Nephron progenitor cell (in vitro differentiated cells): ENCODE results near the gene CAMK1G.

Experiments
- DNase-seq: peaks from one replicate; pipeline ENCODE4 v3.0.0; 2021
- H3K27ac Mint-ChIP-seq: 2 replicates; pipeline ENCODE4 v1.8.0; 2021; ENCODE audit warnings: mild to moderate bottlenecking, moderate library complexity, mixed read lengths
- H3K27me3 Mint-ChIP-seq: 2 replicates; pipeline ENCODE4 v1.8.0; 2021; ENCODE audit warnings: mild to moderate bottlenecking, low read depth, mixed read lengths; ENCODE audit not compliant: poor library complexity
- H3K36me3 Mint-ChIP-seq: 2 replicates; pipeline ENCODE4 v1.8.0; 2021; ENCODE audit warnings: low read depth, mixed read lengths
- H3K4me1 Mint-ChIP-seq: 2 replicates; pipeline ENCODE4 v1.8.0; 2021; ENCODE audit warnings: mixed read lengths
- H3K4me3 Mint-ChIP-seq: 2 replicates; pipeline ENCODE4 v1.8.0; 2021; ENCODE audit warnings: mild to moderate bottlenecking, moderate library complexity, mixed read lengths
- H3K9me3 Mint-ChIP-seq: 2 replicates; pipeline ENCODE4 v1.8.0; 2021; ENCODE audit warnings: mild to moderate bottlenecking, moderate library complexity, mixed read lengths
- TF ChIP-seq, protein P1 (sequence below): fragments of 200-600 bp; sonication (generic); IDR thresholded peaks from 2 replicates; pipeline ENCODE4 v1.5.0; 2021; ENCODE audit warnings: antibody characterized with exemption

Gene CAMK1G

DNA sequence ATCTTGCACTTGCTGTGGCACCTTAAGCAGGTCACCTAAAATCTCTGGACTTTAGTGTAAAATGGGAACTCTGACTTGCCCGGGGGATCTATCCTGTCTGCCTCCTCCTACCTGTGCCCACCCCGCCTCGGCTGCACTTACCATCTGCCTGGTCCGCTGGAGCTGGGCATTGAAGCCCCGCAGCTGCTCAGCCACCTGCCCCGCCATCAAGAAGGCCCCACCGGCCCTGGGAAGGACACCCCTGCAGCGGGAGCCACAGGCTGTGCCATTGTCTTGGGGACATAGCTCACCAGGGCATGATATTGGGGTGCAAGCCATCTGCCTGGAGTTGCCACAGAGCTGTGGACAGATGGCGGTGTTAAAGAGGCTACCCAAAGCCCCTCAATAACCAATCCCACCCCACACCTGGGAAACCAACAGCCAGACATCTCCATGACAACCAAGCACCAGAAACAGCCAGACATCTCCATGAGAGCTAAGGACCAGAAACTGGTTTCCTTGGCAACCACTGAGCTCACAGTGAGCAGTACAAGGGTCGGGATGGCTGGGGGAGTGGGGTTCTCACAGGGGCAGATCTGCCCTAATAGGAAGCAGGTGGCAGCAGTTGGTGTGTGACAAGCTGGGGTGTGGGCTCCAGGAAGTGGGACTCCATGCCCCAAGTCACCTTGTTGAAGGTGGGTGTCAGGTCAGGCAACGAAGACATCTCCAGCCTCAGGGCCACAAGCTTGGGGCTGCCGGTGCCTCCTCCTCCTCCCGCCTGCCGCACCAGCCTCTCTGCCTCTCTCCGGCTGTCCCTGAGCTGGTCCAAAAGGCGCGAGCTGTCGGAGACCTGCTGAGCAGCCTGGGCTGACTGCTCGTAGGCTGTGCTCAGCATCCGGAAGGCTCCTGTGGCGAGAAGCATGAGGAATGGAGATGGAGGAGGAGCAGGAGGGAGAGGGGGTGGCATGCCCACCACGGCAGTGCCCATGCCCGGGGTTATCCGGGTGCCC, 39.6 kb downstream of the CAMK1G start:
- H3K4me3 Mint-ChIP-seq, result no peak overlapping the region
- H3K9me3 Mint-ChIP-seq, result no peaks in the 10 kb centered on the region
- H3K4me1 Mint-ChIP-seq, result peaks cover 26% of the 10 kb centered on the region
- H3K27me3 Mint-ChIP-seq, result peaks cover 57% of the 10 kb centered on the region
- H3K27ac Mint-ChIP-seq, result no peak overlapping the region
- no peaks in the 10 kb centered on the region for H3K36me3 Mint-ChIP-seq
- DNase-seq, result no peak
- TF ChIP-seq, protein P1, sequence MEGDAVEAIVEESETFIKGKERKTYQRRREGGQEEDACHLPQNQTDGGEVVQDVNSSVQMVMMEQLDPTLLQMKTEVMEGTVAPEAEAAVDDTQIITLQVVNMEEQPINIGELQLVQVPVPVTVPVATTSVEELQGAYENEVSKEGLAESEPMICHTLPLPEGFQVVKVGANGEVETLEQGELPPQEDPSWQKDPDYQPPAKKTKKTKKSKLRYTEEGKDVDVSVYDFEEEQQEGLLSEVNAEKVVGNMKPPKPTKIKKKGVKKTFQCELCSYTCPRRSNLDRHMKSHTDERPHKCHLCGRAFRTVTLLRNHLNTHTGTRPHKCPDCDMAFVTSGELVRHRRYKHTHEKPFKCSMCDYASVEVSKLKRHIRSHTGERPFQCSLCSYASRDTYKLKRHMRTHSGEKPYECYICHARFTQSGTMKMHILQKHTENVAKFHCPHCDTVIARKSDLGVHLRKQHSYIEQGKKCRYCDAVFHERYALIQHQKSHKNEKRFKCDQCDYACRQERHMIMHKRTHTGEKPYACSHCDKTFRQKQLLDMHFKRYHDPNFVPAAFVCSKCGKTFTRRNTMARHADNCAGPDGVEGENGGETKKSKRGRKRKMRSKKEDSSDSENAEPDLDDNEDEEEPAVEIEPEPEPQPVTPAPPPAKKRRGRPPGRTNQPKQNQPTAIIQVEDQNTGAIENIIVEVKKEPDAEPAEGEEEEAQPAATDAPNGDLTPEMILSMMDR, result no peak

DNA sequence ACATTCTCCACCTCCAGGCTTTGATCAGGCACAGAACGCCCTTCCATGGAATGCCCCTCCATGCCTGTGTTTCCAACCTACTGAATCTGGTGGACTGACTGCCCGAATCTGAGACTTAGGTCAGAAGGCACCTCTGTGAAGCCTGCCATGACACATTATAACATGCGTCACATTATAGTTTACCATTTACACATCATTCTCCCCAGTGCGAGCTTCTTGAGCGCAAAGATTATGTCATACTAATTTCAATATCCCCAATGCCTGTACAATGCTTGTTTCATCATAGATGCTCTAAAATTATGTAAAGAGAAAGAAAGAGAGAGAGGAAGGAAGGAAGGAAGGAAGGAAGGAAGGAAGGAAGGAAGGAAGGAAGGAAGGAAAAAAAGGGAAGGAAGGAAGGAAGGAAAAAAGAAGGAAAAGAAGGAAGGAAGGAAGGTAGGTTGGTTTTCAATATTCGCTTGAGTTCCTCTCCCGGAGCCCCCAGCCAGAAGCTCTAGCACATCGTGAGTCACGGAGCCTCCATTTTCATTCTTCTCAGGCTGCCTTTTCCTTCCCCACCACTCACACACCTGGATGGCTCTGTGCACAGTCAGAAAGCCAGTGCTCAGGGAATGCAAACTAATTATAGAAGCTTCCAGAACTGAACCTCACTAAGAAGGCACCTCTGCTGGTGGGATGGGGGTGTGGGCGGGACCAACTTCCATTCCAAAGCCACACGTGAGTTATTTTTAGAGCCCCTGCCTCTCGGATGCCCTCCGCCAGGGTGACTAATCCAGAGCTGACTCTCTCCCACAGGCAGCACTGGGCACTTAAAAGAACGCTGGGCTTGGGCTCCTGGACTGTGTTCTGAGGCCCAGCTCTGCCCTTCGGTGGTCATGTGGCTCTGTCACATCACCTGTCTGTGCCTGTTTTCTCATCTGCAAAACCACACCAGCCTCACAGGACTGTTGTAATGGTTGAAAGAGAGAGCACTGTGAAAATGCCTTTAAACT, 41.3 kb downstream of the CAMK1G start:
- no peaks in the 10 kb centered on the region for H3K36me3 Mint-ChIP-seq
- no peak overlapping the region for H3K4me3 Mint-ChIP-seq
- peaks cover 63% of the 10 kb centered on the region for H3K27me3 Mint-ChIP-seq
- H3K27ac Mint-ChIP-seq, result no peak overlapping the region
- no peaks in the 10 kb centered on the region for H3K9me3 Mint-ChIP-seq
- no peak for DNase-seq
- H3K4me1 Mint-ChIP-seq, result peaks cover 24% of the 10 kb centered on the region
- TF ChIP-seq, protein P1, result no peak

DNA sequence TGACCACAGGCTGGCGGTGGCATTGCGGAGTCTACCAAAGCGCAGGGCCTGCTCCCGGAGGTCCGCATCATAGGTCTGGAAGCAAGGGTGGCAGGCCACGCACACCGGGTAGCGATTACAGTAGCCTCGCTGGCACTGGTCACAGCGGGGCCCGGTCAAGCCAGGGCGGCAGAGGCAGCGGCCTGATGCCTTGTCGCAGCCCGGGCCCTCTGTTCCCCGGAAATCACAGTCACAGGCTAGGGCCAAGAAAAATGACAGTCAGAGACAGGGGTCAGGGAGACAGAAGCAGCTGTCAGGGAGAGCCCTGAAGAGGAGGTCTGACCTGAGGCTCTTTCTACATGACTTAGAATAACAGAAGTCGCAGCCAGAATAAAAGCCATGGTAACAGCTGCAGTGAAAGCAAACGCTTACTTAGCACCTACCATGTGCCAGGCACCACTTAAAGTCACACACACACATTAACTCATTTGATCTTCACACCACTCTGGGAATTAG, 42.3 kb downstream of the CAMK1G start:
- Mint-ChIP-seq H3K36me3 (no peaks in the 10 kb centered on the region), H3K9me3 (no peaks in the 10 kb centered on the region), H3K27ac (no peak overlapping the region), H3K27me3 (peaks cover 65% of the 10 kb centered on the region), H3K4me1 (peaks cover 17% of the 10 kb centered on the region), H3K4me3 (no peak overlapping the region)
- TF ChIP-seq, protein P1, result no peak
- no peak for DNase-seq

DNA sequence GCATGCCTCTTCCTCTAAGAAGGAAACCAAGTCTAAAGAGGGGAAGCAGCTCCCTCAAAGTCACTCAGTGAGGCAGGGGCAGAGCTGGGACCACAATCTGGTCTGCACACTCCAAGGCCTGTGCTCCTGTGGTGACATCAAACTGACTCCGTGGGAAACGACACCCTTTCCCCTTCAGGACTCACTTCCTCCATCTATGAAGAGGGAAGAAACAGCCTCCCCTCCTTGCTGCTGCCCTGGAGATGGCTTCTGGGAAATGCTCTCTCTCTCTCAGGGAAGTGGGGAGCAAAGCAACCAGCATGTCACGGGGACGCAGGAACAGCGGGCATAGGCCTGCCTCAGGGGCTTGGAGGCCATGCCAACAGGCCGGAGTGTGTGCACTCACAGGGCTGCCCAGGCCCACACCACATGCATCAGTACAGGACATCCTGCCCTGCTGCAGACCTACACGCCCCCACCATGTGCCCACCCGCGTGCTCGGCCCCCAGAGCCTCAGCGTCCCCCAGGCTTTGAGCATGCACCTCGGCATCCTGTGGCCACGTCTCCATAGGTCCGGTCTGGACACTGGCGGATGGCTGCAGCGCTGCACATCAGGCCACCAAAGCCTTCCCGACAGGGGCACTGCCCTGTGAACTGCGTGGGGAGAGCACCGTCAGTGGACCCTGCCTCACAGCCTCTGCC, 43.0 kb downstream of the CAMK1G start:
- TF ChIP-seq, protein P1, result no peak
- Mint-ChIP-seq H3K27ac (no peak overlapping the region), H3K27me3 (peaks cover 71% of the 10 kb centered on the region), H3K4me1 (peaks cover 17% of the 10 kb centered on the region), H3K36me3 (no peaks in the 10 kb centered on the region), H3K4me3 (no peak overlapping the region), H3K9me3 (no peaks in the 10 kb centered on the region)
- no peak for DNase-seq

DNA sequence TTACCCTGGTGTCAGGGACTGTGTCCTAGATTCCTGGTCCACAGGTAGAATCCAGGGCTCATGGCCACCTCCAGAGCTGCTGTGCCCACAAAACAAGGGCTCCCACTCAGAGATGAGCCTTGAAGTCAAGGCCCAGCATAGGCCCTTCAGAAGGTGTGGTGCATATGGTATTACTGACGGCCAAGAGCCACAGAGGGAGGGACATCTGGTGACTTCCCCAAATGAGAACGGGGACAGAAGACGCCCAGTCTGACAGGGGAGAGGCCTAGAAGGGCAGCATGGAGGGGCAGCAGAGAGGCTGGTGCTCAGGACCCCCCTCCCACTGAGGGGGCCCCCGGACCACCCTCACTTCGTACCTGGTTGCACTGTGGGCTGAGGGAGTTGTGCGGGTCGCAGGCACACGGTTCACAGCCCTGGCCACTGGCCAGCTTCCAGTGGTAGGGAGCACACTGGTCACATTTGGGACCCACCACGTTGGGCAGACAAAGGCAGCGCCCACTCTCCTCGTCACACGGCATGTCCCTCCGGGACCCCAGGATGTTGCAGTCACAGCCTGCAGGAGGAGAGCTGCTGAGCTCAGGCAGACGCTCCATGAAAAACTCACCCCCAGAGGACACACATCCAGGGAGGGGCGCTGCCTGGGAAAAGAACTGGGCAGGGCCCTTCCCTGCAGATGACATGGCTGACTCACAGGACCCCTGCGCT, 43.7 kb downstream of the CAMK1G start:
- Mint-ChIP-seq H3K4me1 (peaks cover 17% of the 10 kb centered on the region), H3K9me3 (no peaks in the 10 kb centered on the region), H3K4me3 (no peak overlapping the region), H3K27ac (no peak overlapping the region), H3K27me3 (peaks cover 67% of the 10 kb centered on the region), H3K36me3 (no peaks in the 10 kb centered on the region)
- TF ChIP-seq, protein P1, result no peak
- DNase-seq, result no peak
